H54 (cell line): ENCODE measurements around the gene VPS13D.

Experiments
- DNase-seq: peaks from one replicate; pipeline ENCODE4 v3.0.0; 2011; ENCODE audit warnings: low spot score, mixed read lengths; ENCODE audit not compliant: insufficient read length
- FAIRE-seq: peaks from 3 replicates; lab custom pipeline; 2011; peaks lifted over from hg19 to GRCh38; lab: Jason Lieb, UNC
- POLR2A ChIP-seq: IDR thresholded peaks from 2 replicates; pipeline ENCODE4 v1.6.1; 2011; ENCODE audit warnings: low read depth, mild to moderate bottlenecking, low read length

The VPS13D gene

GRCh38 chr1:12548279-12548972 lies 318.6 kb downstream of the VPS13D start:
- FAIRE-seq (no peak), DNase-seq (no peak)
- TF ChIP-seq POLR2A: no peak

DNA sequence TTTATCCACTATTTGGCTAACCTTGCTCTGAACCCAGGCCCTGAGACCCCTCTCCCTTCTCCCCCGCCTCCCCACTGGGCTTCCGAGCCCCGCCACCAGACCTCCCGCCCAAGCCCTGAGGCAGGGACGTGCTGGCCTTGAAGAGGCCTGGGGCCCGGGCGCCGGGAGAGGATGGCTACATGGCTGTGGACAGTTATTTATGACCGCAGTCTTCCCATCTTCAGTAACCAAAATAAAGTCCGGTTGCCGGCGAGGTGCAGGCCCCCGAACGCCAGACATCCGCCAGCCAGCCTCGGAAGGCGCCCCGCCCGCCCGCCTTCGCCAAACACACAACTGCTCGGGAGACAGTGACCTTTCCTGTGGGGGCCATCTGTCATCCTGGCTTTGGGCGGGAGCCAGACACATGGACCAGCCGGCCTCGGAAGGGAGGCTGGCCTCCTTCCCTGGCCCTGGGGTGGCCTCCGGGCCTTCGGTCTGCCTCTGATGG lies 319.2 kb downstream of the VPS13D start:
- TF ChIP-seq POLR2A: no peak
- no peak for FAIRE-seq
- DNase-seq: no peak

DNA sequence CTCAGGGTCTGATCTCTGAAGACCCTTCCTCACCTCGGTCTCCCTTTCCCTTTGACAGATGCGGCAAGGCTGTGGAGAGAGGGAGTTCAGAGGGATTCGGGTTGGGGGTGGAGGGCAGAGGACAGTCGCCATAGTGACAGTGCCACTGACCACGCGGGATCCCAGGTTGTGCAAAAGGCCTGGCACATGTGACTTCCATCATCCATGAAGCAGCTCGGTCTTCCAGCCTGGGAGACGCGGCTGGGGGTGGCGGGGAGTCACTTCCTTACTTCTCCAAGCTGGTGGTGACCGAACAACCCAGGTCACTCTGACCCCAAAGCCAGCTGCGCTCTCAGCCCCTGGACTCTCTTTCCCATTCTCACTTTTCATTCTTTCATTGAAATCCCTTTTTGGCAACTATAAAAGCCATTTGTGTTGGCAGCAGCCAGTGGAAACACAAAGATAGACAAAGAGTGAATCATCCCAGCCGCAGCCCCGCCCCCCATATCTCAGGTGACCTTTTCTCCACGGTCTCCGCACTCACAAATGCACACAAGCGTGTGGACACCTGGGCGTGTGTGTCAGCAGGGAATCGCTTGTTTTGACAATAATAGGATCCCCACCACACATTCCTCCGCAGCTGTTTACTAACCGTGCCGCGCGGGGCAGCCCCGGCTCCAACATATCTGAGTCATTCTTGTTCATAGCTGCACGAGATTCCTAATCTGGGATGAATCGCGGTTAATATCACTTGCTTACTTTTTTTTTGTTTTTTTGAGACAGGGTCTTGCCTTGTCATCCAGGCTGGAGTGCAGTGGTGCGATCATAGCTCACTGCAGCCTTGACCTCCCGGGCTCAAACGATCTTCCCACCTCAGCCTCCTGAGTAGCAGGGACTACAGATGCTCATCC lies 319.9 kb downstream of the VPS13D start:
- FAIRE-seq (no peak), DNase-seq (peak; percentile 60)
- no peak for TF ChIP-seq POLR2A

GRCh38 chr1:12551584-12551983 lies 321.8 kb downstream of the VPS13D start:
- TF ChIP-seq POLR2A: no peak
- no peak for FAIRE-seq
- no peak for DNase-seq

- no peak for FAIRE-seq
- DNase-seq: no peak
- no peak for TF ChIP-seq POLR2A
These were observed 322.5 kb downstream of the VPS13D start for GRCh38 chr1:12552111-12552888.

DNA sequence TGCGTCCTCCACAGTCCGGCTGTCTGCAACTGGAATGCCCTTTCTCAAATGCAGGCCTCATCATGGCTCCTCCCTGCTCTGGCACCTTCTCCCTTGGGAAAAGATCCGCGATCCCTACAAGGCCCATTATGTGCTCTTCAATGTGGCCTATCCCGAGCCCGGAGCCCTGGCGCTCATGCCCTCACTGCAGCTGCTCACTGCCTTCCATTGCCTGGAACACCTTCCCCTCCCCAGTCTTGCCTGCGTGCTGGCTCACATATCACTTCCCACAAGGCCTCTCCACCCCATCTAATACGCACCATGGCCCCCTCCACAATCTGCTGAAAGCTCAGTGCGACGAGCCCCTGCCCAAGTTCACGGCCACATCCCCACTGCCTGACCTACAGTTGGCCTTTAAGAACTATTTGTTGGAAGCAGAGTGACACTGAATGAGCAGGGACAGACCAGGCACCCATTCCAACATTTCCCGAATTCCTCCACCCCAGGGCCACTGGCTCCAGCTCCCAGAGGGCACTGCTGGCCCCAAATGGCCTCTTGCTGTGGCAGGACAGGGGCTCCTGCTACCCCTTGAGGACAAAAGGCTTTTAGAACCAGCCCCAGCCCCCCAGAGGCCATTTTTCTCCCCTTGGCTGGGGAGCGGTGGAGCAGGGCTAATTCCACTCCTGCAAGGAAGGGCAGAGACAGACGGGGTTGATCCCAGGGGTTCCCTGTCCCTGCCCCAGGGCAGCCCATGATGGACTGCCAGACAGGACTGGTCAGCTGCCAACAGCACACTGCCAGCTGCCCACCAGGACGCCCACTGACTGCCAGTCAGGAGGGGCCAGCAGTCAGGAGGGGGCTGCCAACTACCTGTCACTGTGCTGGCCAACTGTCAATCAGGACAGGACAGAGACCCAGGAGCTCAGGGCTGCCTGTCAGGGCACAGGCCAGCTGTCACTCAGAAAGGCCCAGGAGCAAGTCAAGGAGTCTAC lies 323.4 kb downstream of the VPS13D start:
- no peak for FAIRE-seq
- no peak for TF ChIP-seq POLR2A

GRCh38 chr1:12553963-12554362 lies 324.1 kb downstream of the VPS13D start:
- TF ChIP-seq POLR2A: no peak
- DNase-seq (no peak), FAIRE-seq (no peak)

More for the DNA sequence above, 323.4 kb downstream of the VPS13D start:
- DNase-seq: no peak

DNA sequence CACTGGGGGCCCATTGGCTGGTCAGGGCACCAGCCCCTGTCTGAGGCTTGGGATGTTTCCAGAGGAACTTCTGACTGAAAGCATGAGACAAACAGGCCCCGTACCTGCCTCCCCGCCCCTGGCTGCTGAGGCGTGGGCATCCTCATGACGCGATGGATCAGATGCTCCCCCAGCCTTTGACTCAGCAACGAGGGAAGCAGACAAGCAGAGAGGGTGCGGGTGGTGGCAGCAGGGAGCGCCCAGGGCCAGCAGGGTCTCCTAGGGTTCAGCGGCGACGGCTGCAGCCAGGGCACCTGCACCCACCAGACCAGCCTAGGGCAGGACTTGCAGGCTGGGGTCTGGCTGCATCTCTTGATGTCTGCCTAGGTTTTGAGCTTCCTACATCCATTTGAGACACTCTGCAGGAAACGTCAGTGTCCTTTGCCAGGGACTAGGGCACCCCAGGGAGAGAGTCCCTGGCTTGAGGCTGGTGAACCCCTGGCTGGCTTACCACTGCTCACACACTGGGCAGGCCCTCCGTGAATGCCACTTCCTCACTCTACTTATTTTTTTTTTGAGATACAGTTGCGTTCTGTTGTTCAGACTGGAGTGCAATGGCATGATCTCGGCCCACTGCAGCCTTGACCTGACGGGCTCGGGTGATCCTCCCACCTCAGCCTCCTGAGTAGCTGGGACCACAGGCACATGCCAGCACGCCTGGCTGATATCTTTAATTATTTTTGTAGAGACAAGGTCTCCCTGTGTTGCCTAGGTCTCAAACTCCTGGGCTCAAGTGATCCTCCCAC lies 324.9 kb downstream of the VPS13D start:
- FAIRE-seq (no peak), DNase-seq (no peak)

DNA sequence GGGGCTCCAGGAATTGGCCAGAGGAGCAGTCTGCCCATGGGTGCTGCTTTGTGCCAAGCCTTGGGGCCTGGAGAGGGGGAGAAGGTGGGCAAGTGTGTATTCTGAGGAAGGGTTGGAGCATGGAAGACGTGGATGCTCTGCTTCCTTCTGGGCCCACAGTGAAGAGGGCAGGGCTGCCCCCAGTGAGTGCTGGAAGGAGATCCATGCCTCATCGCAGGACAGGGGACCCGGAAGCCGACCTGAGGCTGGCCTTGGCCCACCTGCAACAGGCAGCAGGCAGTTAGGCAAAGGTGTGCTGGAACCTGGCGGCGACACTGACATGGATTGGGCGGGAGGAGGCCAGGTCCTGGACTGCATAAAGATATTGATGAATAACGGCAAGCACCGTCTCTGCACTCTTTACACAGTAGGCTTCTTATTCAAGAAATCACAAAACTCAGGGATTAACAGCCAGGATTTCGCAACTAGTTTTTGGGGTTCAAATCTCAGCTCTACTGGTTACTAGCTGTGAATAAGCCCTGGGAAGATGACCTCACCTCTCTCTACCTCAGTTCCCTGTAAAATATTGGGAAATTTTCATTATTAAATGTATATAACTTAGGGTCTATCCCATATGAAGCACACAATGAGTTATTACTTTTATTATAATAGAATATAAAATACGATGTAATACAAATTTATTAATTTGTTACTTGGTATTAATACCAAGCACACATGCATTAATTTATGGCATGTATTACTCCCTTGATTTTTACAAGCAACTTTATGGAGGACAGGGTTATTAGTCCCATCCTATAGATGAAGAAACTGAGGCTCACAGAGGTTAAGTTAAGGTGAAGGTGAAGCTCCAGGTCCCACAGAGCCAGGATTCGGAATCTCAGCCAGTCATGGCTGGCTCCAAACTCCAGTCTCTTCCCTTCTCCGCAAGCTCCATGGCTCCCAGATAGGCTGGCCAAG lies 325.9 kb downstream of the VPS13D start:
- DNase-seq (no peak), FAIRE-seq (no peak)
- no peak for TF ChIP-seq POLR2A

More for the DNA sequence above, 324.9 kb downstream of the VPS13D start:
- no peak for TF ChIP-seq POLR2A

- TF ChIP-seq POLR2A: no peak
- FAIRE-seq (no peak), DNase-seq (no peak)
These were observed 326.6 kb downstream of the VPS13D start for GRCh38 chr1:12556368-12556930.
